CD4-positive, alpha-beta memory T cell (primary cell): ENCODE measurements around the gene PDCD2L. TPM values are rescaled to one million over a fixed set of nuclear protein-coding genes. Genes with fewer than 3 reads are reported as not detected.
A peak's percentile ranks its signal among the peaks of the same experiment; 100 is the strongest.
"Not testable (repeated sequence)": the region's sequence is repeated elsewhere in the genome, so short reads cannot be mapped to it uniquely, and the experiment has no call there.

ENCODE experiments used
- CTCF ChIA-PET: fragments of 350-600 bp; sonication (Branson Sonifier 250); formaldehyde crosslinking; loops from one replicate; lab custom pipeline; 2021; ENCODE audit warnings: inconsistent platforms; ENCODE audit not compliant: partially characterized antibody; lab: Charles Lee
- POLR2A ChIA-PET: fragments of 350-600 bp; sonication (Branson Sonifier 250); formaldehyde crosslinking; loops from one replicate; lab custom pipeline; 2021; ENCODE audit not compliant: partially characterized antibody; lab: Charles Lee
- DNase-seq, 5 donors: peaks; one replicate each; pipeline versions ENCODE4 v3.0.0 to v3.0.0-alpha.2; 2020 to 2022; ENCODE audit warnings: mixed read lengths in 1 of 5
- H3K27ac ChIP-seq: one replicate; pipeline ENCODE4 v1.7.0; 2013; ENCODE audit warnings: low read depth, low read length
- H3K27me3 ChIP-seq: 2 replicates; pipeline ENCODE4 v1.7.0; 2013; ENCODE audit warnings: mild to moderate bottlenecking, low read length, moderate library complexity; ENCODE audit not compliant: insufficient read depth
- H3K36me3 ChIP-seq: 2 replicates; pipeline ENCODE4 v1.7.0; 2013; ENCODE audit warnings: mild to moderate bottlenecking, low read length, moderate library complexity; ENCODE audit not compliant: insufficient read depth
- H3K4me1 ChIP-seq: 2 replicates; pipeline ENCODE4 v1.7.0; 2013; ENCODE audit warnings: mild to moderate bottlenecking, low read length, moderate library complexity; ENCODE audit not compliant: insufficient read depth
- H3K4me3 ChIP-seq, 2 donors: one replicate each; pipeline ENCODE4 v1.7.0; 2013; ENCODE audit warnings: low read length in 2 of 2, mild to moderate bottlenecking in 1 of 2
- H3K9me3 ChIP-seq, 2 donors: one replicate each; pipeline ENCODE4 v1.7.0; 2013; ENCODE audit warnings: low read length in 2 of 2, control low read depth in 1 of 2; ENCODE audit not compliant: control insufficient read depth in 1 of 2
- H3K27ac Mint-ChIP-seq, 7 donors: one replicate each; pipeline ENCODE4 v1.8.0; 2020 to 2021; ENCODE audit warnings: mixed read lengths in 7 of 7, mild to moderate bottlenecking in 6 of 7, inconsistent platforms in 3 of 7, moderate library complexity in 3 of 7
- H3K27me3 Mint-ChIP-seq, 2 donors: one replicate each; pipeline ENCODE4 v1.8.0; 2020 to 2021; ENCODE audit warnings: mixed read lengths in 2 of 2
- H3K36me3 Mint-ChIP-seq, 2 donors: one replicate each; pipeline ENCODE4 v1.8.0; 2020 to 2021; ENCODE audit warnings: mixed read lengths in 2 of 2, inconsistent platforms in 1 of 2, mild to moderate bottlenecking in 1 of 2
- H3K4me1 Mint-ChIP-seq, 4 donors: one replicate each; pipeline ENCODE4 v1.8.0; 2020 to 2021; ENCODE audit warnings: mixed read lengths in 4 of 4, mild to moderate bottlenecking in 1 of 4
- H3K4me3 Mint-ChIP-seq, 8 donors: one replicate each; pipeline ENCODE4 v1.8.0; 2020 to 2021; ENCODE audit warnings: mixed read lengths in 8 of 8, mild to moderate bottlenecking in 7 of 8, moderate library complexity in 6 of 8, inconsistent platforms in 3 of 8
- H3K9me3 Mint-ChIP-seq, 8 donors: one replicate each; pipeline ENCODE4 v1.8.0; 2020 to 2021; ENCODE audit warnings: mixed read lengths in 8 of 8, mild to moderate bottlenecking in 5 of 8, inconsistent platforms in 3 of 8, moderate library complexity in 1 of 8
- intact Hi-C: fragments of 100-400 bp; cut with micrococcal nuclease; formaldehyde crosslinking; loops from one replicate; pipeline ENCODE4 v1.15.1; 2023
- polyA plus RNA-seq, 2 donors: library from polyadenylated mRNA; unstranded; fragments of 300-500 nt; fragmentation: Illumina TruSeq; gene quantifications; one replicate each; pipeline ENCODE4 v1.2.3, GENCODE V29; 2021
- total RNA-seq, 2 experiments: library from RNA; stranded (reverse); gene quantifications; one replicate each; pipeline ENCODE4 v1.2.3, GENCODE V29; 2021

The PDCD2L gene
- total and polyA plus RNA-seq, 4 experiments from 2014 or later: 8.8 to 18.9 (median 11.9) TPM

DNA sequence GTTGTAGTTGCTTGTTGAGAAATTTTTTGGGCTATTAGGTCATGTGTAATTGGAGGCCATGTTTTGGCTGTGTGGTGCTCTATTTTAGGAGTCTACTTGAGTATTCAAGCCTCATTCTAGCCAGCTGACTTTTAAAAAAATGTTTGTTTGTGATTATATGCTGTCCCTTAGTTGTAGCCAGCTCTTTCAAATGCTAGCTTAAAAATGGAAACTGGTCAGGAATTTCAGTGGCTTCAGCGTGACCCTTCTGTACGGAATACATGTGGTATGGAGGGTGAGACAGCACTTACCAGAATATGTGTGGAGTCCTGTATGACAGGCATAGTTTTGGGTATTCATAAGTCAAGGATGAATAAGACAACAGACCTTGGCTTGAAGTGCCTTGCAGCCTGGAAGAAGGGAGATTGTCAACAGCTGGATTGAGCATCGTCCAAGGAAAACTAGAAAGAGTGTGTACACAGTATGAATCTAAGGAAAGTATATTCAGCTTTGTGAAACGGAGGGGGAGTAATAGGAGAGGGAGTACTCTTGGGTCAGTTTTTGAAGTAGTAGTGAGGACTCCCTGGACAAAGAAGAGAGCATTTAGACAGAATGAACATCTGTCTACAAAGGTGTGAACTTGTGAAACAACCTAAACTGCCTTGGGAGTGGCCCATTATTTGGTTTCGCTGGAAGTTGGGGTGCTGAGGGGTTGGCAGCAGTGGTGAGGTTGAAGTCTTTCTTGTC, 57.3 kb downstream of the PDCD2L start:
- Mint-ChIP-seq H3K4me1 (peaks cover 0 to 4% (median 3%) of the 10 kb centered on the region in 4 donors), H3K27ac (peak overlapping the region in 4 of 7 donors; percentile 48 to 83 (median 63)), H3K36me3 (peaks cover 69 to 81% of the 10 kb centered on the region in 2 donors), H3K4me3 (no peak overlapping the region), H3K9me3 (no peaks in the 10 kb centered on the region), H3K27me3 (no peaks in the 10 kb centered on the region)
- DNase-seq: no peak
- POLR2A ChIA-PET: no interaction called here
- H3K36me3 ChIP-seq: peaks cover 71% of the 10 kb centered on the region
- no peaks in the 10 kb centered on the region for H3K4me1 ChIP-seq
- H3K27me3 ChIP-seq: no peaks in the 10 kb centered on the region
- H3K27ac ChIP-seq: no peak overlapping the region
- CTCF ChIA-PET: no interaction called here
- H3K4me3 ChIP-seq: no peak overlapping the region
- H3K9me3 ChIP-seq: no peaks in the 10 kb centered on the region
- intact Hi-C loops: no loop called here

DNA sequence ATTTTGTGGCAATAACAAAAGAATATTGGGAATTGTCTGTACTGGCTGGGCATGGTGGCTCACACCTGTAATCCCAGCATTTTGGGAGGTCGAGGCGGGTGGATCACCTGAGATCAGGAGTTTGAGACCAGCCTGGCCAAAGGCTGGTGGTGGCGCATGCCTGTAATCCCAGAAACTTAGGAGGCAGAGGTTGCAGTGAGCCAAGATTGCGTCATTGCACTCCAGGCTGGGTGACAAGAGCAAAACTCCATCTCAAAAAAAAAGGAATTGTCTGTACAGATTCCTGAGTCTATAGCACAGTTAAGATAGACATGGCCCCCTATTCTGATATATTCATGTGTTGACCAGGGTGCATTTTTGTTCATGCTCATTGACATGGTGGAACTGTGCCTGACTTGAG, 60.6 kb downstream of the PDCD2L start:
- intact Hi-C loops, H3K9me3 Mint-ChIP-seq: not testable (repeated sequence)
- peaks cover 67 to 88% of the 10 kb centered on the region in 2 donors for H3K36me3 Mint-ChIP-seq

DNA sequence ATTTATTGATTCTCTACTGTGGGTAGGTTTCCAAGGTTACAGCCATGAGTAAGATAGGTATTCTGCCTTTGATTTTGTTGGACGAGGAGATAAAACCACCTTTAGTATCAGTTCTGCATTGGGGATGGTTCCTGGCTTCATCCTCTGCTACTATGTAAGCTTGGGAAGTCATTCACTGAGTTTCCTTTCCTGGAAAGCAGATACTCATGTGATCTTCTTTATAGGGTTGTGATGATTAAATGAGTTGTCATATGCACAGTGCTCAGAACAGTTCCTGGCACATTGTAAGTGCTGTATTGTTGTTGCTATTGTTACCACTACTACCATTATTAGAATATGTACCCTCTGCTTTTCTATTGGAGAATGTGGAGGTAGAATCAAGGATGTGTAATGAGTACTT, 64.2 kb downstream of the PDCD2L start:
- peaks cover 54% of the 10 kb centered on the region for H3K36me3 ChIP-seq
- intact Hi-C loops: no loop called here
- H3K9me3 Mint-ChIP-seq: no peaks in the 10 kb centered on the region
- ChIA-PET POLR2A (no interaction called here), CTCF (no interaction called here)
- H3K4me1 Mint-ChIP-seq: peaks cover 0 to 4% (median 0%) of the 10 kb centered on the region in 4 donors
- H3K27ac Mint-ChIP-seq: peak overlapping the region in 2 of 7 donors; percentile 2 to 36
- H3K4me1 ChIP-seq: no peaks in the 10 kb centered on the region
- no peaks in the 10 kb centered on the region for H3K9me3 ChIP-seq
- no peak overlapping the region for H3K4me3 ChIP-seq
- H3K27ac ChIP-seq: no peak overlapping the region
- H3K4me3 Mint-ChIP-seq: no peak overlapping the region
- H3K36me3 Mint-ChIP-seq: peaks cover 63 to 80% of the 10 kb centered on the region in 2 donors
- no peaks in the 10 kb centered on the region for H3K27me3 Mint-ChIP-seq
- DNase-seq: no peak
- no peaks in the 10 kb centered on the region for H3K27me3 ChIP-seq

More for the DNA sequence above, 60.6 kb downstream of the PDCD2L start:
- DNase-seq, H3K4me3 ChIP-seq, CTCF ChIA-PET, H3K4me1 Mint-ChIP-seq, H3K4me3 Mint-ChIP-seq, H3K27me3 ChIP-seq, H3K9me3 ChIP-seq, H3K27me3 Mint-ChIP-seq, H3K4me1 ChIP-seq, H3K27ac ChIP-seq, POLR2A ChIA-PET: not testable (repeated sequence)
- peak overlapping the region in 1 of 7 donors; percentile 17 for H3K27ac Mint-ChIP-seq
- peaks cover 69% of the 10 kb centered on the region for H3K36me3 ChIP-seq

DNA sequence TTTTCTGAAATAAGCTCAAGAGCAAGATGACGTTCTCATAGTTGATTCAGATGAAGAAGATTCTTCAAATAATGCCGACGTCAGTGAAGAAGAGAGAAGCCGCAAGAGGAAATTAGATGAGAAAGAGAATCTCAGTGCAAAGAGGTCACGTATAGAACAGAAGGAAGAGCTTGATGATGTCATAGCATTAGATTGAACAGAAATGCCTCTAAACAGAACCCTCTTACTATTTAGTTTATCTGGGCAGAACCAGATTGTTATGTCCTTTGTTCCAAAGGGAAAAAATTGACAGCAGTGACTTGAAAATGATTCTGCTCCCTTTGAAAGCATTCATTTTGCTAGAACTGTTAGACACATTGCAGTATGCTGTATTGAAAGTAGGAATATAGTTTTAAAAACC, 64.8 kb downstream of the PDCD2L start:
- DNase-seq, H3K27ac ChIP-seq, H3K4me1 Mint-ChIP-seq, H3K9me3 Mint-ChIP-seq, H3K4me3 ChIP-seq, H3K4me1 ChIP-seq, POLR2A ChIA-PET, H3K9me3 ChIP-seq, H3K27me3 Mint-ChIP-seq, CTCF ChIA-PET, H3K27ac Mint-ChIP-seq, intact Hi-C loops, H3K27me3 ChIP-seq, H3K4me3 Mint-ChIP-seq: not testable (repeated sequence)
- H3K36me3 ChIP-seq: peaks cover 49% of the 10 kb centered on the region
- peaks cover 61 to 78% of the 10 kb centered on the region in 2 donors for H3K36me3 Mint-ChIP-seq

DNA sequence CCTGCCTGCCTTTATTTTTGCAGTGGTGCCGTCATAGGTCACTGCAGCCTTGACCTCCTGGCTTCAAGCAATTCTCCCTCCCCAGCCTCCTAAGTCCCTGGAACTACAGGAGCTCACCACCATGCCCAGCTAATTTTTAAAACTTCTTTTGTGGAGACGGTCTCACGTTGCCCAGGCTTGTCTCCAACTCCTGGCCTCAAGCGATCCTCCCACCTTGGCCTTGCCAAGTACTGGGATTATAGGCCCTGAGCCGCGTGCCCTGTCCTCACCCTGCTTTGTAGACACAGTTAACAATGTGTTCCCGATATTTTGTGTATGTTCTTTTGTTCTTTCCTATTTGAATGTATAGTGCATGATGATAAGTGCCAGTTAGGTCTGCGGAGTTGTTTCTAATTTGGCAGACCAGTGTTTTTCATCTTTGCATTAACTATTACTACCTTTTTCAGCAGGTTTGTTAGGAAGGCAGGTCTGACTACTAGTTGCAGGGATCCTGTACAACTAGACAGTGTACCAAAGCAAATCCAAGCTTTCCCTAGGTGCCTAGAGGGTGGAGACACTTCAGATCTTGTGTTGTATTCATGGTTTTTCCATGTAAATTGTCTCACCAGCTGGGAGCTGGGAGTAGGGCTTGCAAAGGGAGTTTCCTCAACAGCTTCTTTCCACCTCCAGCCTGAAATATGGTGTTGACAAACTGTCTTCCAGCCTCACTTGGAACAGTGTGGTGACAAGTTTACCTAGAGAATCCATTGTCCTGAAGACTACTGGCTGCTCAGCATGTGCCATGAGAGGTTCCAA, 67.9 kb downstream of the PDCD2L start:
- Histone ChIP-seq H3K27ac (no peak overlapping the region), H3K4me1 (no peaks in the 10 kb centered on the region), H3K9me3 (no peaks in the 10 kb centered on the region), H3K4me3 (no peak overlapping the region), H3K36me3 (peaks cover 30% of the 10 kb centered on the region), H3K27me3 (no peaks in the 10 kb centered on the region)
- DNase-seq: no peak
- ChIA-PET POLR2A (no interaction called here), CTCF (no interaction called here)
- Mint-ChIP-seq H3K4me1 (peaks cover 0 to 4% (median under 1%) of the 10 kb centered on the region in 4 donors), H3K27ac (peak overlapping the region in 2 of 7 donors; percentile 37 to 70), H3K9me3 (no peaks in the 10 kb centered on the region), H3K27me3 (no peaks in the 10 kb centered on the region), H3K36me3 (peaks cover 46 to 51% of the 10 kb centered on the region in 2 donors), H3K4me3 (no peak overlapping the region)
- intact Hi-C loops: no loop called here

DNA sequence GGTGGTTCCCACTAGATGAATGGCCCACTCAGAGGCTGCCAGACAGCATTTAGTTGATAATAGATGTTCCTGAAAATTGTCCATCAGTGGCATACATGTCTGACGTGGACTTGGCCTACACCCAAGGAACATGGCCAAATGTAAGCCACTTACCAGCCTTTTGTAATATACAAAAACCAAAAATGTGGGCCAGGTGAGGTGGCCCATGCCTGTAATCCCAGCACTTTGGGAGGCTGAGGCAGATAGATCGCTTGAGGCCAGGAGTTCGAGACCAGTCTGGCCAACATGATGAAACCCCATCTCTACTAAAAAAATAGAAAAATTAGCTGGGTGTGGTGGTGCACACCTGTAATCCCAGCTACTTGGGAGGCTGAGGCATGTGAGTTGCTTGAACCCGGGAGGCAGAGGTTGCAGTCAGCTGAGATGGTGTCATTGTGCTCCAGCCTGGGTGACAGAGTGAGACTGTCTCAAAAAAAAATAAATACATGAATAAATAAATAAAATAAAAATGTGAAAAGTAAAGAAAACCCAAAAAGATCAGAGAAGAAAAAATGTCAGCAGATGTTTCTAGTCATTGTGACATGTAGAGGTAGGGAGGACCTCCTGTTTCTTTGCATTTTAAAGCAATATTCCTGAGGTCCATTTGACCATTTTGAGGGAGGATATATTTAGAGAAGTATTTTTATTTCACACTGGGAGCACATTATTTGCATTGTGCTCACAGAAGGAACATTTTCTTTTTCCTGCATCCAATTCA, 70.2 kb downstream of the PDCD2L start:
- no peak for DNase-seq
- Histone ChIP-seq H3K36me3 (peaks cover 16% of the 10 kb centered on the region), H3K4me3 (no peak overlapping the region), H3K27me3 (no peaks in the 10 kb centered on the region), H3K27ac (no peak overlapping the region), H3K4me1 (no peaks in the 10 kb centered on the region), H3K9me3 (no peaks in the 10 kb centered on the region)
- H3K36me3 Mint-ChIP-seq: peaks cover 31 to 34% of the 10 kb centered on the region in 2 donors
- H3K27me3 Mint-ChIP-seq: peaks cover 0 to 3% of the 10 kb centered on the region in 2 donors
- H3K9me3 Mint-ChIP-seq: no peaks in the 10 kb centered on the region
- H3K4me1 Mint-ChIP-seq: peaks cover 0 to 4% (median under 1%) of the 10 kb centered on the region in 4 donors
- H3K4me3 Mint-ChIP-seq: no peak overlapping the region
- POLR2A ChIA-PET: no interaction called here
- intact Hi-C loops: no loop called here
- H3K27ac Mint-ChIP-seq: no peak overlapping the region
- CTCF ChIA-PET: interaction anchor here (0.7 kb wide), 1 partner anchor 1058 kb away, joined by 3 read pairs; no protein-coding TSS in a partner anchor
